ENCODE measurements around the gene STK38. TPM values are rescaled to one million over a fixed set of nuclear protein-coding genes. Genes with fewer than 3 reads are reported as not detected.

Gene STK38
- total and polyA plus RNA-seq, 8 donors: 39.6 to 47.4 (median 42.2) TPM

GRCh38 chr6:36523936-36524499 lies 23.3 kb downstream of the STK38 start:
- Histone ChIP-seq H3K4me3 (no peak overlapping the region), H3K4me1 (peaks cover 6 to 15% of the 10 kb centered on the region in 2 donors), H3K27me3 (no peaks in the 10 kb centered on the region), H3K9me3 (no peaks in the 10 kb centered on the region), H3K36me3 (peaks cover 0 to 78% of the 10 kb centered on the region in 2 donors), H3K27ac (no peak overlapping the region)
- DNase-seq (no peak), ATAC-seq (no peak)
- intact Hi-C loops (cut with DNase I): no loop called here
- no peak for TF ChIP-seq CTCF (IDR thresholded peaks at IDR 0.05)

- TF ChIP-seq CTCF (IDR thresholded peaks at IDR 0.05): no peak
- DNase-seq (no peak), ATAC-seq (no peak)
- Histone ChIP-seq H3K9me3 (no peaks in the 10 kb centered on the region), H3K4me1 (peaks cover 6 to 15% of the 10 kb centered on the region in 2 donors), H3K4me3 (no peak overlapping the region), H3K27me3 (no peaks in the 10 kb centered on the region), H3K27ac (no peak overlapping the region), H3K36me3 (peaks cover 0 to 83% of the 10 kb centered on the region in 2 donors)
- intact Hi-C loops (cut with DNase I): no loop called here
These were observed 23.8 kb downstream of the STK38 start for GRCh38 chr6:36523451-36523850.

GRCh38 chr6:36519352-36519751 lies 27.9 kb downstream of the STK38 start:
- intact Hi-C loops (cut with DNase I): no loop called here
- no peaks in the 10 kb centered on the region for H3K27me3 ChIP-seq
- H3K4me3 ChIP-seq: no peak overlapping the region
- H3K4me1 ChIP-seq: no peaks in the 10 kb centered on the region
- DNase-seq: no peak
- H3K36me3 ChIP-seq: peaks cover 0 to 95% of the 10 kb centered on the region in 2 donors
- no peak overlapping the region for H3K27ac ChIP-seq
- ATAC-seq: no peak
- no peaks in the 10 kb centered on the region for H3K9me3 ChIP-seq
- no peak for TF ChIP-seq CTCF (IDR thresholded peaks at IDR 0.05)

- no peaks in the 10 kb centered on the region for H3K9me3 ChIP-seq
- H3K4me3 ChIP-seq: no peak overlapping the region
- intact Hi-C loops (cut with DNase I): no loop called here
- no peaks in the 10 kb centered on the region for H3K4me1 ChIP-seq
- no peak overlapping the region for H3K27ac ChIP-seq
- ATAC-seq (no peak), DNase-seq (no peak)
- H3K27me3 ChIP-seq: no peaks in the 10 kb centered on the region
- peaks cover 0 to 95% of the 10 kb centered on the region in 2 donors for H3K36me3 ChIP-seq
- TF ChIP-seq CTCF (IDR thresholded peaks at IDR 0.05): no peak
These were observed 29.9 kb downstream of the STK38 start for GRCh38 chr6:36517408-36517807.

- Histone ChIP-seq H3K27me3 (no peaks in the 10 kb centered on the region), H3K36me3 (peaks cover 0 to 95% of the 10 kb centered on the region in 2 donors), H3K4me3 (no peak overlapping the region), H3K4me1 (no peaks in the 10 kb centered on the region), H3K9me3 (no peaks in the 10 kb centered on the region), H3K27ac (no peak overlapping the region)
- intact Hi-C loops (cut with DNase I): no loop called here
- ATAC-seq (no peak), DNase-seq (no peak)
- no peak for TF ChIP-seq CTCF (IDR thresholded peaks at IDR 0.05)
These were observed 30.3 kb downstream of the STK38 start for GRCh38 chr6:36516988-36517387.
